ENCODE data around the gene SLC25A42.

SLC25A42 gene

GRCh38 chr19:19027228-19027627, 36.6 kb upstream of the SLC25A42 start:
- Histone ChIP-seq H3K27ac (no peak overlapping the region), H3K4me3 (ENCODE audit: low read depth, low read length) (no peak overlapping the region), H3K9me3 (ENCODE audit: severe bottlenecking) (no peaks in the 10 kb centered on the region), H3K27me3 (ENCODE audit: insufficient read depth, low read depth, severe bottlenecking) (no peaks in the 10 kb centered on the region), H3K36me3 (peaks cover 86% of the 10 kb centered on the region)
- no peak for TF ChIP-seq CTCF (IDR thresholded peaks at IDR 0.05; ENCODE audit: low read depth, low read length)
- DNase-seq, result no peak

- peaks cover 74% of the 10 kb centered on the region for H3K36me3 ChIP-seq
- H3K4me3 ChIP-seq (ENCODE audit: low read depth, low read length), result no peak overlapping the region
- H3K27me3 ChIP-seq (ENCODE audit: insufficient read depth, low read depth, severe bottlenecking), result no peaks in the 10 kb centered on the region
- TF ChIP-seq CTCF (IDR thresholded peaks at IDR 0.05; ENCODE audit: low read depth, low read length), result no peak
- no peaks in the 10 kb centered on the region for H3K9me3 ChIP-seq (ENCODE audit: severe bottlenecking)
- H3K27ac ChIP-seq, result no peak overlapping the region
- no peak for DNase-seq
Observed at GRCh38 chr19:19028526-19028925, 35.3 kb upstream of the SLC25A42 start.

GRCh38 chr19:19031891-19032290, 31.9 kb upstream of the SLC25A42 start:
- Histone ChIP-seq H3K27me3 (ENCODE audit: insufficient read depth, low read depth, severe bottlenecking) (no peaks in the 10 kb centered on the region), H3K9me3 (ENCODE audit: severe bottlenecking) (no peaks in the 10 kb centered on the region), H3K36me3 (peaks cover 55% of the 10 kb centered on the region), H3K4me3 (ENCODE audit: low read depth, low read length) (peak overlapping the region; percentile 95), H3K27ac (peak overlapping the region; percentile 100)
- no peak for TF ChIP-seq CTCF (IDR thresholded peaks at IDR 0.05; ENCODE audit: low read depth, low read length)
- DNase-seq, result no peak

GRCh38 chr19:19032420-19033175, 31.2 kb upstream of the SLC25A42 start:
- TF ChIP-seq CTCF (IDR thresholded peaks at IDR 0.05; ENCODE audit: low read depth, low read length), result no peak
- Histone ChIP-seq H3K9me3 (ENCODE audit: severe bottlenecking) (peaks cover under 1% of the 10 kb centered on the region), H3K4me3 (ENCODE audit: low read depth, low read length) (peak overlapping the region; percentile 95), H3K27ac (peak overlapping the region; percentile 100), H3K36me3 (peaks cover 51% of the 10 kb centered on the region), H3K27me3 (ENCODE audit: insufficient read depth, low read depth, severe bottlenecking) (no peaks in the 10 kb centered on the region)
- peak; percentile 95 for DNase-seq

- Histone ChIP-seq H3K27me3 (ENCODE audit: insufficient read depth, low read depth, severe bottlenecking) (no peaks in the 10 kb centered on the region), H3K36me3 (peaks cover 51% of the 10 kb centered on the region), H3K4me3 (ENCODE audit: low read depth, low read length) (peak overlapping the region; percentile 95), H3K27ac (peak overlapping the region; percentile 100), H3K9me3 (ENCODE audit: severe bottlenecking) (peaks cover 4% of the 10 kb centered on the region)
- TF ChIP-seq CTCF (IDR thresholded peaks at IDR 0.05; ENCODE audit: low read depth, low read length), result no peak
- DNase-seq, result no peak
Observed at GRCh38 chr19:19033176-19033425, 30.7 kb upstream of the SLC25A42 start.
